ENCODE measurements around the gene CIB1.

CIB1 gene

GRCh38 chr15:90240856-90241255, 7.1 kb upstream of the CIB1 start:
- DNase-seq (ENCODE audit: low spot score): no peak

- DNase-seq (ENCODE audit: low spot score): no peak
Observed at GRCh38 chr15:90239371-90239770, 5.6 kb upstream of the CIB1 start.

- peak; percentile 99 for DNase-seq (ENCODE audit: low spot score)
Observed at GRCh38 chr15:90234096-90234988, 601 bp upstream of the CIB1 start, which contains the start of gene GDPGP1. TSS of gene GDPGP1 (plus strand) at chr15:90234209. CDS start at chr15:90240909, 6,700 bp downstream.

- DNase-seq (ENCODE audit: low spot score): no peak
Observed at GRCh38 chr15:90232941-90233386, 777 bp downstream of the CIB1 start.

GRCh38 chr15:90232196-90232595, 1.5 kb downstream of the CIB1 start:
- no peak for DNase-seq (ENCODE audit: low spot score)

- no peak for DNase-seq (ENCODE audit: low spot score)
Observed at GRCh38 chr15:90231028-90232017, 2.4 kb downstream of the CIB1 start.

GRCh38 chr15:90230610-90231009, 3.1 kb downstream of the CIB1 start:
- DNase-seq (ENCODE audit: low spot score): no peak

GRCh38 chr15:90230071-90230494, 3.7 kb downstream of the CIB1 start:
- no peak for DNase-seq (ENCODE audit: low spot score)

GRCh38 chr15:90228960-90229359, 4.8 kb downstream of the CIB1 start:
- no peak for DNase-seq (ENCODE audit: low spot score)

GRCh38 chr15:90227816-90228772, 5.6 kb downstream of the CIB1 start:
- DNase-seq (ENCODE audit: low spot score): no peak

- DNase-seq (ENCODE audit: low spot score): no peak
Observed at GRCh38 chr15:90227336-90227735, 6.4 kb downstream of the CIB1 start.

GRCh38 chr15:90225504-90226234, 8.1 kb downstream of the CIB1 start:
- no peak for DNase-seq (ENCODE audit: low spot score)

GRCh38 chr15:90225047-90225446, 8.7 kb downstream of the CIB1 start:
- no peak for DNase-seq (ENCODE audit: low spot score)

GRCh38 chr15:90223441-90224165, 10.1 kb downstream of the CIB1 start:
- DNase-seq (ENCODE audit: low spot score): no peak

GRCh38 chr15:90222547-90222946, 11.2 kb downstream of the CIB1 start:
- no peak for DNase-seq (ENCODE audit: low spot score)

- DNase-seq (ENCODE audit: low spot score): peak; percentile 97
Observed at GRCh38 chr15:90221246-90221900, 12.4 kb downstream of the CIB1 start.

GRCh38 chr15:90219421-90220141, 14.2 kb downstream of the CIB1 start:
- DNase-seq (ENCODE audit: low spot score): peak; percentile 67

GRCh38 chr15:90217671-90218394, 15.9 kb downstream of the CIB1 start:
- DNase-seq (ENCODE audit: low spot score): no peak
